Right lobe of liver (tissue), 6 donors: ENCODE measurements around the gene RHCG. TPM values are rescaled to one million over a fixed set of nuclear protein-coding genes. Genes with fewer than 3 reads are reported as not detected.

ENCODE experiments used
- ATAC-seq, 4 donors: fragments of 200-7000 bp; cut with Tn5 transposase; one replicate each; pipeline ENCODE4 v1.9.1; 2020; ENCODE audit warnings: mild to moderate bottlenecking in 4 of 4, moderate library complexity in 4 of 4
- DNase-seq, 3 donors: peaks; one replicate each; pipeline ENCODE4 v3.0.0-alpha.2; 2020
- H3K27ac ChIP-seq, 3 donors: fragments of 200-600 bp; one replicate each; pipeline ENCODE4 v1.8.0; 2022
- H3K27me3 ChIP-seq, 2 donors: fragments of 200-600 bp; one replicate each; pipeline ENCODE4 v1.8.0; 2022
- H3K36me3 ChIP-seq, 4 donors: fragments of 200-600 bp; sonication (generic) in 1 of 4; one replicate each; pipeline versions ENCODE4 v1.5.1 to v1.8.0; 2017 to 2022; ENCODE audit warnings: control low read depth in 1 of 4
- H3K4me1 ChIP-seq, 4 donors: fragments of 200-600 bp; sonication (generic) in 1 of 4; one replicate each; pipeline versions ENCODE4 v1.5.1 to v1.8.0; 2017 to 2022; ENCODE audit warnings: control low read depth in 1 of 4
- H3K4me3 ChIP-seq, 3 donors: fragments of 200-600 bp; one replicate each; pipeline ENCODE4 v1.8.0; 2022
- H3K9me3 ChIP-seq, 4 donors: fragments of 200-600 bp; sonication (generic) in 1 of 4; one replicate each; pipeline versions ENCODE4 v1.5.1 to v1.8.0; 2017 to 2022; ENCODE audit warnings: control low read depth in 1 of 4
- POLR2A ChIP-seq: fragments of 450-650 bp; IDR thresholded peaks from one replicate; pipeline ENCODE4 v1.6.1; 2017; ENCODE audit warnings: antibody characterized with exemption, mild to moderate bottlenecking
- WGBS: methylation state at CpG from one replicate; pipeline ENCODE4 v1.1.6; 2018; ENCODE audit warnings: low coverage, low lambda C conversion rate; ENCODE audit not compliant: insufficient coverage; ENCODE audit errors: missing lambda C conversion rate; 5-methylcytosine and 5-hydroxymethylcytosine counted together
- intact Hi-C, 2 donors: fragments of 100-400 bp; cut with DNase I; formaldehyde crosslinking; loops; one replicate each; pipeline versions ENCODE4 v1.11.2 to v1.14.1; 2022
- total RNA-seq, 6 experiments: library from RNA; depleted of rRNA in 2 of 6; stranded (reverse); fragments of >200 nt in 2 of 6; fragmentation: NEBNext Ultra II Directional in 3 of 6; extraction: Animal tissue kit (Norgen Biotek cat#: 25700) in 3 of 6; gene quantifications; one replicate each; pipeline versions ENCODE4 v1.1.0 to v1.2.4, GENCODE V29; 2016 to 2023
- TF ChIP-seq, protein P1 (sequence below), 4 donors: fragments of 200-600 bp in 3 of 4; fragments of 450-650 bp in 1 of 4; IDR thresholded peaks; one replicate each; pipeline versions ENCODE4 v1.5.1 to v1.8.0; 2016 to 2022; ENCODE audit warnings: antibody characterized with exemption in 4 of 4, mild to moderate bottlenecking in 2 of 4
- donor health status: DM: no; HTN: yes; CAD: no.
- donor health status: DM: no; HTN: no; CAD: no.
- donor health status: DM: no; HTN: no; CAD: no.
- donor health status: DM: no; HTN: yes; CAD: no.
- donor health status: DM: no; HTN: yes; CAD: no.

The RHCG gene
- total RNA-seq, 6 experiments from 2014 or later, result 0.20 to 0.82 (median 0.37) TPM; not detected in 1

DNA sequence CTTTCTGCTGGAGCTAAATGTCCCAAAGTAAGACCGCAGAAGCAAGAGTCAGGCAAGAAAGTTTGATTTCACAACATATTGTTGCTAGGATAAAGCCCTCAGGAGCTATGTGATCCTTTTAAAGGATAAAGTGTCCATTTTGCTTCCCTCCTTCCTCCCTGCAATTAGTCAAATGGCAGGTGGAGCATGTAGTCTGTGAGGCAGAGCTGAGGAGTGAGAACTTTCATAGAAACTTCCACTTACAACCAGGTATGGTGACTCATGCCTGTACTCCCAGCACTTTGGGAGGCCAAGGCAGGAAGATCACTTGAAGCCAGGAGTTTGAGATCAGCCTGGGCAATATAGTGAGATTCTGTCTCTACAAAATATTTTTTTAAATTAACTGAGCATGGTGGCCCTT is 25.2 kb upstream of the RHCG start:
- TF ChIP-seq, protein P1, sequence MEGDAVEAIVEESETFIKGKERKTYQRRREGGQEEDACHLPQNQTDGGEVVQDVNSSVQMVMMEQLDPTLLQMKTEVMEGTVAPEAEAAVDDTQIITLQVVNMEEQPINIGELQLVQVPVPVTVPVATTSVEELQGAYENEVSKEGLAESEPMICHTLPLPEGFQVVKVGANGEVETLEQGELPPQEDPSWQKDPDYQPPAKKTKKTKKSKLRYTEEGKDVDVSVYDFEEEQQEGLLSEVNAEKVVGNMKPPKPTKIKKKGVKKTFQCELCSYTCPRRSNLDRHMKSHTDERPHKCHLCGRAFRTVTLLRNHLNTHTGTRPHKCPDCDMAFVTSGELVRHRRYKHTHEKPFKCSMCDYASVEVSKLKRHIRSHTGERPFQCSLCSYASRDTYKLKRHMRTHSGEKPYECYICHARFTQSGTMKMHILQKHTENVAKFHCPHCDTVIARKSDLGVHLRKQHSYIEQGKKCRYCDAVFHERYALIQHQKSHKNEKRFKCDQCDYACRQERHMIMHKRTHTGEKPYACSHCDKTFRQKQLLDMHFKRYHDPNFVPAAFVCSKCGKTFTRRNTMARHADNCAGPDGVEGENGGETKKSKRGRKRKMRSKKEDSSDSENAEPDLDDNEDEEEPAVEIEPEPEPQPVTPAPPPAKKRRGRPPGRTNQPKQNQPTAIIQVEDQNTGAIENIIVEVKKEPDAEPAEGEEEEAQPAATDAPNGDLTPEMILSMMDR (IDR thresholded peaks at IDR 0.05), result no peak
- H3K27me3 ChIP-seq, result no peaks in the 10 kb centered on the region
- no peak for DNase-seq
- intact Hi-C loops, result no loop called here
- WGBS, result 100% methylated on average over 1 of the region's 1 CpG
- H3K4me3 ChIP-seq, result no peak overlapping the region
- no peak overlapping the region for H3K27ac ChIP-seq
- peaks cover 0 to under 1% (median 0%) of the 10 kb centered on the region in 4 donors for H3K4me1 ChIP-seq
- no peak for ATAC-seq
- no peaks in the 10 kb centered on the region for H3K9me3 ChIP-seq
- no peaks in the 10 kb centered on the region for H3K36me3 ChIP-seq

DNA sequence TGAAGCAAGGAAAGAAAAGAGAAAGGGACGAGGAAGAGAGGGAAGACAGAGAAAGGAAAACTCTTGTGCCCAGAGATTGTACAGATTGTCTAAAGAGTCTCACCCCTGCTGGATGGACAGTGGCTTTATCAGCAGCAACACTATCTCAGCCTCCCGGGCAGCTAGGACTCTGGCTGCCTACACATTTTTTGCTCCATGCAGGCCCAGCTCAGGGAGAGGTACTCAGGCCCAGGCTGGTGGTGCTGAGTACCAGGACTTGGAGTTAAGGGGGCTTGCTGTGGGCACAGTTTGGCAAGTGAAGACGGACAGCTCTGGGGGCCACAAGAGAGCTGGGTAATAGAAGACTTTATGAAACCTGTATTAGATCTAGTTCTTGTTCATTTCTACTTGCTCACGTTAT is 19.1 kb upstream of the RHCG start:
- Histone ChIP-seq H3K4me1 (no peaks in the 10 kb centered on the region), H3K27ac (no peak overlapping the region), H3K9me3 (no peaks in the 10 kb centered on the region), H3K27me3 (no peaks in the 10 kb centered on the region), H3K4me3 (no peak overlapping the region), H3K36me3 (no peaks in the 10 kb centered on the region)
- intact Hi-C loops, result no loop called here
- no peak for TF ChIP-seq POLR2A
- TF ChIP-seq, protein P1 (IDR thresholded peaks at IDR 0.05), result no peak
- ATAC-seq (no peak), DNase-seq (peak in 1 of 3 donors; percentile 27)
- WGBS, result 45% methylated on average over 3 of the region's 4 CpGs

DNA sequence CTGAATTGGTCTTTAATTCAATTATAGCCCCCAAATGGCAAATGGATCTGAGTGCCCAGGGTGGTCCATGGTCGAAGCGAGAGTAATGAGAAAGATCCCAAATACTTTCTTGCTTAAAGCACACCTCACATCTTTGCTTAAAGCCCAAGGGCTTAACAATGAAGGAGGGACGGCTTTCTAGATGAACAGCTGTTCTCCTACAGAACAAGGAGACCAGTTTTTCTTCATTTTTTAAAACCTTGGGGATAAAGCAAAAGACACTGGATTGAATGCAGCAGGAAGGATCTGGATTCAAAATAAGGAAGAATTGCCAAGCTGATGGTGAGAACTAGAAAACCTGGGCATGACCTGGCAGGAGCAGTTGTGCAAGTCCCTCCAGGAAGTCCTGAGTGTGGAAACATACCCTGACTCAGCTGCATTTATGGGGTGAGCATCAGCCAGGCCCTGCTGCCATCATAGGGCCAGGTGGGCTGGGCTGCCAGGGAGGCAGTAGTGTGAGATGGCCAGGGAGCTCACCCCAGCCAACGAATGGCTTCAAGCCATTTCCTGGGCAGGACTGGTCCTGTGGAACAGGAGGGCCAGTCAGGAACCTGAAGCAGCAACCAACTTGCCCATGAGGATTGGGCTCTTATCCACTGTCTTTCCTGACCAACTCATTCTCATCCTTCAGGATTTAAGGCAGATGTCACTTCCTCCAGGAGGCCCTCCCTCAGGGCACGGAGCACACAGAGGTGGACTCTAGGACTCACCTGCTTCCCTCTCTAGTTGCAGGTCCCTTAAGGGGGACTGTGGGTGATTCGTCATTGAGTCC is 18.4 kb upstream of the RHCG start:
- no peaks in the 10 kb centered on the region for H3K36me3 ChIP-seq
- H3K27me3 ChIP-seq, result no peaks in the 10 kb centered on the region
- no peak overlapping the region for H3K27ac ChIP-seq
- TF ChIP-seq, protein P1 (IDR thresholded peaks at IDR 0.05), result no peak
- no peak for TF ChIP-seq POLR2A
- WGBS, result 60% methylated on average over 6 of the region's 6 CpGs
- ATAC-seq (peak; percentile 16 to 39 (median 26)), DNase-seq (peak in 1 of 3 donors; percentile 50)
- no peaks in the 10 kb centered on the region for H3K9me3 ChIP-seq
- intact Hi-C loops, result no loop called here
- H3K4me1 ChIP-seq, result no peaks in the 10 kb centered on the region
- no peak overlapping the region for H3K4me3 ChIP-seq

DNA sequence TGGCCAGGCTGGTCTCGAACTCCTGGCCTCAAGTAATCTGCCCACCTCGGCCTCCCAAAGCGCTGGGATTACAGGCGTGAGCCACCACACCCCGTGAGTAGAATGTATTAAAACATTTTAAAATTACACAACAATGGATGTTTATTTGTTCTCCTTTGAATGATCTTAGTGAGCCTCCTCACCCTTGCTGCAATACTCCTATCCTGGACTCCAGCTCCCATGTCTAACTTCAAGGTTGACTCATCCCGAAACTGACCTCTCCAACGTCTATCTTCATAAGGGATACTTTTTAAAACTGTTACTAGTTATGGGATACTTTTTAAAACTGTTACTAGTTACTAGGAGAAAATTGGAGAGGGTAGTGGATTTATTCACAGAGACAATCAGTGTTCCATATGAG is 17.8 kb upstream of the RHCG start:
- TF ChIP-seq, protein P1 (IDR thresholded peaks at IDR 0.05), result no peak
- H3K36me3 ChIP-seq, result no peaks in the 10 kb centered on the region
- 73% methylated on average over 7 of the region's 7 CpGs for WGBS
- no peak for DNase-seq
- H3K4me3 ChIP-seq, result no peak overlapping the region
- no peaks in the 10 kb centered on the region for H3K4me1 ChIP-seq
- ATAC-seq, result no peak
- no peaks in the 10 kb centered on the region for H3K9me3 ChIP-seq
- no peaks in the 10 kb centered on the region for H3K27me3 ChIP-seq
- intact Hi-C loops, result no loop called here
- H3K27ac ChIP-seq, result no peak overlapping the region
